ENCODE measurements around the gene HSFX3.
"Not testable (repeated sequence)": the region's sequence is repeated elsewhere in the genome, so short reads cannot be mapped to it uniquely, and the experiment has no call there.

HSFX3 gene

GRCh38 chrX:149517308-149517707 is 32.4 kb downstream of the HSFX3 start:
- no peak for DNase-seq (ENCODE audit: low read depth in 2 of 2)

- no peak for DNase-seq (ENCODE audit: low read depth in 2 of 2)
Observed at GRCh38 chrX:149516604-149517003, 33.1 kb downstream of the HSFX3 start.

DNA sequence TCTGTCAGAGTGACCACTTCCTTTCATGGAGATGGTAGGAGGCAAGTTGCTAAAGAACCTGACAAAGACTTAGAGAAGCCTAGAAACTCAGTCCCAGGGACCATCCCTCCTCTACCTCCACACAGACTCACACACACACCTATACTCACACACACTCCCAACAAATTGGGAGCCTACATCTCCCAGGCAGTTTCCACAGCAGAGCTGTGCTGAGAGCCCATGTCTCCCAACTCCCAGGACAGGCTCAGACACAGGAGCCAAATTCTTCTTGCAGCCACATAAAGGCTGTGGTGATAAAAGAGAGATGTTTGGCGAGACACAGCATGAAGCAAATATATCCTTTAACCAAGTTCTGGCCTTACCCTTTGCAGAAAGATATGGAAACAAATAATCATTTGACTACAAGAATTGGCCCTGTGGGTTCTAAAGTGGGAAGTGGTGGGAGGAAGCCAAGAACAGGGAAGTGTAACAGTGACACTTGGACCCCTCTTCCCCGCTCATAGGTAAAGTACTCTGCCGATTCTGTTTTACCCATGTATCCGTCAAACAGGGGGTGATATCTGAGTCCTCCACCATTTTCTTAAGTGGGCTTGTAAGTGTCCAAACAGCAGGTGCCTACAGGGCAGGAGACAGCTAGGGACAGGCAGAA is 33.6 kb downstream of the HSFX3 start:
- no peak for DNase-seq (ENCODE audit: low read depth in 2 of 2)

GRCh38 chrX:149513825-149514428 is 35.8 kb downstream of the HSFX3 start:
- DNase-seq (ENCODE audit: low read depth in 2 of 2): no peak

DNA sequence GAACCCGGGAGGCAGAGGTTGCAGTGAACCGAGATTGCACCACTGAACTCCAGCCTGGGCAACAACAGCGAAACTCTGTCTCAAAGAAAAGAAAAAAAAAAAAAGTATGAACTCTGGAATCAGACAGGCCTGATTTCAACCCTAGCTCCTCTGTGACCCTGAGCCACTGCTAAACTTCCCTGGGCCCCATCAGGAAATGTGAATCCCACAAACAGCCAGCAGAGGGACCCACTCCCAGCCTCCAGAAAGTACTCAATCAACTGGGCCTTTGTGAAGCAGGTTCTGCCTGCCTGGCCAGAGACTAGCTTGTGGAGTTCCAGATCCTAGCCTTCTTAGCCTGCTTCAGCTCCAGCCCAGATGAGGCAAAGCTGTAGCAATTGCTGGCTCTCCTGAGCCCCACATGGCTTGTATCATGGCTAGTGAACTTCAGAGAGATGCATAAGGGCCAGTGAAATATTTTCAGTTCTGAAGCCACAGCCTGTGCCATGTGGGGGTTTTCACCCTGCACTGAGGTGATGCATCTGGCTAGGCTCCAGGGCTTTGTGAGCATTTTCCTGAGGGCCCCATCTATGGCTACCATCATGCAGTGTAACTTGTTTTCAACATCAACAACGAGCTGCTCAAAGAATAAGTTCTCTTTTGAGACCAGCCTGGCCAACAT is 37.4 kb downstream of the HSFX3 start:
- peak in 1 of 2 donors; percentile 37 for DNase-seq (ENCODE audit: low read depth in 2 of 2)

- no peak for DNase-seq (ENCODE audit: low read depth in 2 of 2)
Observed at GRCh38 chrX:149511081-149511480, 38.6 kb downstream of the HSFX3 start.

DNA sequence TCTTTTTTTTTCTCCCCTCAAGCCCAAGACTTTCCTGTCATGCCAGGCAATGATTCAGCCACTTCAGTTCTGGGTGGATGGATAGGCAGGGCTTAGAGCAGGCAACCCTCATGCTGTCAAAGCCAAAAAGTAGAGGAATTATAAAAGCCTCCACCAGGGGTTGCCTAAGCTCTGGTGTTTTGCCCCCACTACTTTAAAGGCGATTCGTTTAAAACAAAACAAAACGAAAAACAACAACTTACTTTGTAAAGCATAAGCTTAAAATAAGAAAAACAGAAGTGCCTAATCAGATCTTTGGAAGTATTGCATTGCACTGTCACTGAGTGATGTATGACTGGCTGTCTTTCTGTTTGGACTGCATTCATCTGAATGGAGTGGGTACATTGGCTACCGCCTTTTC is 39.3 kb downstream of the HSFX3 start:
- no peak for DNase-seq (ENCODE audit: low read depth in 2 of 2)

- no peak for DNase-seq (ENCODE audit: low read depth in 2 of 2)
Observed at GRCh38 chrX:149508467-149508866, 41.3 kb downstream of the HSFX3 start.

GRCh38 chrX:149506349-149506748 is 43.4 kb downstream of the HSFX3 start:
- no peak for DNase-seq (ENCODE audit: low read depth in 2 of 2)

GRCh38 chrX:149505671-149506070 is 44.1 kb downstream of the HSFX3 start:
- DNase-seq (ENCODE audit: low read depth in 2 of 2): no peak

GRCh38 chrX:149504915-149505651 is 44.6 kb downstream of the HSFX3 start, which contains the start of gene IDS:
Gene IDS (minus strand): TSS chrX:149505306. CDS start chrX:149505137, 169 bp downstream.
- peak; percentile 75 to 78 for DNase-seq (ENCODE audit: low read depth in 2 of 2)

GRCh38 chrX:149504226-149504914 is 45.4 kb downstream of the HSFX3 start:
- DNase-seq (ENCODE audit: low read depth in 2 of 2): peak; percentile 47 to 60

- DNase-seq (ENCODE audit: low read depth in 2 of 2): peak in 1 of 2 donors; percentile 32
Observed at GRCh38 chrX:149503446-149503845, 46.3 kb downstream of the HSFX3 start.

GRCh38 chrX:149502923-149503322 is 46.8 kb downstream of the HSFX3 start:
- DNase-seq (ENCODE audit: low read depth in 2 of 2): not testable (repeated sequence)

DNA sequence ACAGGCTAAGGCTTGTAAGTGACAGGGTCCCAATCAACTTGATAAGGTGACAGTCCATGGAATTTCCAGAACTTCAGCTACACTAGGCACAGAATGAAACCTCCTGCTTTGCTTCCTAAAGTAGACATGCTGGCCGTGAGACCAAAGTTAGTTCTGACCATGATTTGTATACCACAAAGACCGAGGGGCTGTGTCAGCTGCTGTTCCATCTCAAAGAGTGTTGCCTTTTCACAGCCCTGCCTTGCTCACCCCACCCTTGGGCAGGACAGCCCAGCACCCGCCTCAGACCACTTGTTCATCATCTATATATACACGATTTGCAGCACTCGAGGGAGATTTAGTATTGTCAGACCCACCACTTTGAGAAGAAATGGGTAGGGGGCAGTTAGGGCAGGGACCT is 50.0 kb downstream of the HSFX3 start:
- no peak for DNase-seq (ENCODE audit: low read depth in 2 of 2)

GRCh38 chrX:149498767-149499166 is 51.0 kb downstream of the HSFX3 start:
- no peak for DNase-seq (ENCODE audit: low read depth in 2 of 2)

Data from stimulated activated CD8-positive, alpha-beta memory T cell treated with anti-CD3 and anti-CD28 coated beads, Interleukin-2, amount 100 ng/mL, for 48 hours (primary cell).